Choroid plexus epithelial cell (primary cell): Measurements from ENCODE around the gene GNB1L.

Experiments
- DNase-seq: peaks from one replicate; pipeline ENCODE4 v3.0.0-alpha.2; 2010; ENCODE audit warnings: low read depth
- H3K4me3 ChIP-seq: 2 replicates; pipeline ENCODE4 v1.5.1; 2011; ENCODE audit warnings: low read depth, mild to moderate bottlenecking, control low read depth, low read length, moderate library complexity
- CTCF ChIP-seq: conservative IDR thresholded peaks from 2 replicates; pipeline ENCODE4 v1.5.1; 2011; ENCODE audit warnings: low read depth, mild to moderate bottlenecking, control low read depth, inconsistent platforms, low read length, moderate library complexity

GNB1L gene

GRCh38 chr22:19799322-19800190 lies 55.1 kb downstream of the GNB1L start:
- DNase-seq, result peak; percentile 83
- no peak overlapping the region for H3K4me3 ChIP-seq
- peak; percentile 32 for TF ChIP-seq CTCF

DNA sequence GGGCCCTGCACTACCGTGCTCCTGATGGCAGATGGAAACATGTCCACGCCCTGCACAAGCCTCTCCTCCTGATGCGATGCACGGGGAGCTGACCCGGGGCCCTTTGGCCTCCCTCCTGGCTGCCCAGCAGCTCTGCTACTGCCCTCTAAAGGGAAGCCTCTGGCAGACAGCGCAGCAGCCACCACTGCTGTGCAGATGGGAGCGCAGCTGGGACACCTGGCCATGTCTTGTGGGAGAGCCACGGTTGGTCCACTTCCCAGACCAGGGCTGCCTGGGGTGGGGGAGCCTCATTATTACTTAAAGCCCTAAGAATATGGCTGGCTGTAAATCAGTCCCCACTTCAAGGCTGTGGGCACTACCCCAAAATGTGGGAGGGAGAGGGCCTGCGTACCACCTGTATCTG lies 55.8 kb downstream of the GNB1L start:
- no peak overlapping the region for H3K4me3 ChIP-seq
- DNase-seq, result no peak
- no peak for TF ChIP-seq CTCF

GRCh38 chr22:19798003-19798665 lies 56.5 kb downstream of the GNB1L start:
- DNase-seq, result no peak
- no peak for TF ChIP-seq CTCF
- no peak overlapping the region for H3K4me3 ChIP-seq

DNA sequence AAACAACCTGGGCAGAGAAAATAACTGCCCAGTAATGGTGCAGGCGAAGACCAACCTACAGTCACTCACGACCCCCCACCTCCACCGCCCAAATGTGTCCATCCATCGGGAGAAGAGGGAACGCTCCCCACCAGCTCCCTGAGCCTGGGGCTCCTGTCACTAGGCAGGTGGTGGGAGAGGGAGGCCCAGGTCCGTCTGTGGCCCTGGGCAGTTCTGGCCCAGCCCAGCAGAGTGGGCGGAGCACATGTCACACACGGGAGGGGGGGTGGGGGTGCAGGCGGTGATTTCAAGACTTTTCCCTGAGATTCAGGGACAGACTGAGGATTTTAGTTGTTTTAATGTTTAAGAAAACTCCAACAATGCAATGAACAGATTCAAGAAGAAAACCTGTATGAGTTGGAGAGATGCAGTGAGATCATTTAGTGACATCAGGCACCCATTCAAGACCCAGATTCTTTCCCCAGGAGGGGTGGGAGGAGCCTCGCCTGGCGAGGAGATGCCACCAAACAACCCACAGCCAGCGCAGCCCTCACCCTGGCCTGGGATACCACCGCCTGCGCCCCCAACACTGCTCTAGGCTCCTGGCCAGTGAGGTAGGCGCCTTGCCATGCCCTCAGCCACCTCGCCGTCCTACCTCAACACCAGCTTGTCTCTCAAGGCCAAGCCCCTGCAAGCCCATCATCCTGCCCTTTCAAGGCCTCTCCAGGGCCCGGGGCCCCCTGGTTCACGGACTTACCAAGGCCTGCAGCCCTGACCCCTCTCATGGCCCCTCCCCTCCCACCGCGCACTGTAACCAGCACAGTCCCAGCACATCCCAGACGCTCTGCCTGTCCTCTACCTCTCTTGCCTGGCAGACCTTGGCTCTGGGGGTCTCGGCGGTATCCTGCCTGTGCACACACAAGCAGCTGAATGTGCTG lies 57.3 kb downstream of the GNB1L start:
- no peak for DNase-seq
- no peak overlapping the region for H3K4me3 ChIP-seq
- no peak for TF ChIP-seq CTCF

- DNase-seq, result no peak
- H3K4me3 ChIP-seq, result no peak overlapping the region
- no peak for TF ChIP-seq CTCF
Observed at GRCh38 chr22:19796160-19796559, 58.5 kb downstream of the GNB1L start.

GRCh38 chr22:19795617-19796008 lies 59.1 kb downstream of the GNB1L start:
- H3K4me3 ChIP-seq, result no peak overlapping the region
- no peak for DNase-seq
- no peak for TF ChIP-seq CTCF
